A673 (cell line): Measurements from ENCODE around the gene ACY1. TPM values are rescaled to one million over a fixed set of nuclear protein-coding genes. Genes with fewer than 3 reads are reported as not detected.

Experiments
- BruUV-seq: library from RNA; stranded (reverse); fragments of 400-500 nt; replicated peaks from 2 replicates; lab custom pipeline; 2021; lab: Mats Ljungman, UMichigan
- CTCF ChIA-PET: fragments of 300-600 bp; sonication (Branson Sonifier 250); formaldehyde crosslinking; loops from one replicate; lab custom pipeline; 2022; ENCODE audit warnings: antibody characterized with exemption; lab: Charles Lee
- POLR2A ChIA-PET: fragments of 300-600 bp; sonication (Branson Sonifier 250); formaldehyde crosslinking; loops from one replicate; lab custom pipeline; 2022; ENCODE audit warnings: antibody characterized with exemption; ENCODE audit not compliant: low non-redundant PET; lab: Charles Lee
- DNase-seq: peaks from one replicate; pipeline ENCODE4 v3.0.0-alpha.2; 2015; ENCODE audit warnings: low spot score
- H3K27ac ChIP-seq: fragments of 200-600 bp; sonication (generic); 2 replicates; pipeline ENCODE4 v1.5.1; 2016; ENCODE audit warnings: mixed run types, low read depth, mild to moderate bottlenecking, mixed read lengths, antibody characterized with exemption, low read length; ENCODE audit not compliant: poor library complexity, severe bottlenecking
- H3K27me3 ChIP-seq: fragments of 200-600 bp; sonication (generic); replicated peaks from 2 replicates; pipeline ENCODE4 v1.6.1; 2017; ENCODE audit warnings: mixed run types, low read depth, mild to moderate bottlenecking, mixed read lengths, antibody characterized with exemption, low read length; ENCODE audit not compliant: insufficient read depth, poor library complexity
- H3K36me3 ChIP-seq: fragments of 200-600 bp; sonication (generic); 2 replicates; pipeline ENCODE4 v1.6.1; 2016; ENCODE audit warnings: mixed run types, mild to moderate bottlenecking, mixed read lengths, antibody characterized with exemption, low read length; ENCODE audit not compliant: insufficient read depth, poor library complexity, severe bottlenecking
- H3K4me1 ChIP-seq: fragments of 200-600 bp; sonication (generic); 2 replicates; pipeline ENCODE4 v1.6.1; 2017; ENCODE audit warnings: mixed run types, mild to moderate bottlenecking, mixed read lengths, antibody characterized with exemption, low read length; ENCODE audit not compliant: insufficient read depth, poor library complexity, severe bottlenecking
- H3K4me3 ChIP-seq: fragments of 200-600 bp; sonication (generic); 2 replicates; pipeline ENCODE4 v1.5.1; 2016; ENCODE audit warnings: low read depth, mixed run types, mild to moderate bottlenecking, mixed read lengths, low read length; ENCODE audit not compliant: poor library complexity, severe bottlenecking
- H3K9me3 ChIP-seq: fragments of 200-600 bp; sonication (generic); 2 replicates; pipeline ENCODE4 v1.6.1; 2016; ENCODE audit warnings: mixed run types, low read depth, mild to moderate bottlenecking, mixed read lengths, antibody characterized with exemption, low read length; ENCODE audit not compliant: poor library complexity, severe bottlenecking
- EZH2 ChIP-seq: fragments of 200-600 bp; sonication (generic); IDR thresholded peaks from 2 replicates; pipeline ENCODE4 v1.6.1; 2017; ENCODE audit warnings: borderline replicate concordance, low read depth, mild to moderate bottlenecking, mixed read lengths, antibody characterized with exemption, low read length; ENCODE audit not compliant: poor library complexity, severe bottlenecking
- intact Hi-C: fragments of 100-400 bp; cut with micrococcal nuclease; formaldehyde crosslinking; loops from one replicate; pipeline ENCODE4 v1.10.0; 2022; ENCODE audit not compliant: unreplicated experiment
- total RNA-seq: library from RNA; stranded (reverse); gene quantifications from 2 replicates; pipeline ENCODE4 v1.2.3, GENCODE V29; 2021
- TF ChIP-seq, protein P1 (sequence below): fragments of 300-800, 200-600 bp; sonication (generic); conservative IDR thresholded peaks from 2 replicates; pipeline ENCODE4 v1.5.1; 2017; ENCODE audit warnings: low read depth, mild to moderate bottlenecking, antibody characterized with exemption, low read length, moderate library complexity, mixed read lengths

The ACY1 gene
- total RNA-seq, 1 experiment from 2014 or later, result 6.4 TPM

DNA sequence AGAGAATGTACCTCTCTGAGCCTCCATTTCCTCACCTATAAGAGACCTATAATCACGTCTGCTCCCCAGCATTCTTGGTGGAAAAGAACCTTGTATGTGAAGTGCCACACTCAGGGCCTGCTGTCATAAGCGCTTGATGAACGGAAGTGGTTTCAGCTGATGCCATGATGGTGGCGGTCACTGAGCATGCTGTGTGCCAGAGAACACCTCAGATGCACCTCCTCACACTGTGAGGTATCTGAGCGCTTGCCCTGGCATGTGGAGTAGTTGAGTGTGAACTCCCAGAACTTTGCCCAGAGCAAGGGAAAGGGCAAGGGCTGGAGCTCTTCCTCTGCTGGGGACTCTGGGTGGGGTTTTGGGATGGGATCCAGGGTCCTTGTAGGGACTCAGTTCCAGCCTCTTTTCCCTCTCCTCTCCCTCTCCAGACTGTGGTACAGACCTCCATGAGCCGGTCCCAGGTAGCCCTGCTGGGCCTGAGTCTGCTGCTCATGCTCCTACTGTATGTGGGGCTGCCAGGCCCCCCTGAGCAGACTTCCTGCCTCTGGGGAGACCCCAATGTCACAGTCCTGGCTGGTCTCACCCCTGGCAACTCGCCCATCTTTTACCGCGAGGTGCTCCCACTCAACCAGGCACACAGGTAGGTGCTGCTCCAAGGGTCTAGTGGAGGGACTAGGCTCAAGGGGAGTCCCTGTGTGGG lies 5.7 kb upstream of the ACY1 start:
- Histone ChIP-seq H3K4me1 (peaks cover 8% of the 10 kb centered on the region), H3K27ac (no peak overlapping the region), H3K4me3 (no peak overlapping the region), H3K9me3 (no peaks in the 10 kb centered on the region), H3K27me3 (no peaks in the 10 kb centered on the region), H3K36me3 (no peaks in the 10 kb centered on the region)
- intact Hi-C loops, result no loop called here
- TF ChIP-seq, protein P1, sequence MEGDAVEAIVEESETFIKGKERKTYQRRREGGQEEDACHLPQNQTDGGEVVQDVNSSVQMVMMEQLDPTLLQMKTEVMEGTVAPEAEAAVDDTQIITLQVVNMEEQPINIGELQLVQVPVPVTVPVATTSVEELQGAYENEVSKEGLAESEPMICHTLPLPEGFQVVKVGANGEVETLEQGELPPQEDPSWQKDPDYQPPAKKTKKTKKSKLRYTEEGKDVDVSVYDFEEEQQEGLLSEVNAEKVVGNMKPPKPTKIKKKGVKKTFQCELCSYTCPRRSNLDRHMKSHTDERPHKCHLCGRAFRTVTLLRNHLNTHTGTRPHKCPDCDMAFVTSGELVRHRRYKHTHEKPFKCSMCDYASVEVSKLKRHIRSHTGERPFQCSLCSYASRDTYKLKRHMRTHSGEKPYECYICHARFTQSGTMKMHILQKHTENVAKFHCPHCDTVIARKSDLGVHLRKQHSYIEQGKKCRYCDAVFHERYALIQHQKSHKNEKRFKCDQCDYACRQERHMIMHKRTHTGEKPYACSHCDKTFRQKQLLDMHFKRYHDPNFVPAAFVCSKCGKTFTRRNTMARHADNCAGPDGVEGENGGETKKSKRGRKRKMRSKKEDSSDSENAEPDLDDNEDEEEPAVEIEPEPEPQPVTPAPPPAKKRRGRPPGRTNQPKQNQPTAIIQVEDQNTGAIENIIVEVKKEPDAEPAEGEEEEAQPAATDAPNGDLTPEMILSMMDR, result no peak
- TF ChIP-seq EZH2, result no peak
- no TSS peak for BruUV-seq
- ChIA-PET POLR2A (no interaction called here), CTCF (no interaction called here)
- DNase-seq, result no peak

DNA sequence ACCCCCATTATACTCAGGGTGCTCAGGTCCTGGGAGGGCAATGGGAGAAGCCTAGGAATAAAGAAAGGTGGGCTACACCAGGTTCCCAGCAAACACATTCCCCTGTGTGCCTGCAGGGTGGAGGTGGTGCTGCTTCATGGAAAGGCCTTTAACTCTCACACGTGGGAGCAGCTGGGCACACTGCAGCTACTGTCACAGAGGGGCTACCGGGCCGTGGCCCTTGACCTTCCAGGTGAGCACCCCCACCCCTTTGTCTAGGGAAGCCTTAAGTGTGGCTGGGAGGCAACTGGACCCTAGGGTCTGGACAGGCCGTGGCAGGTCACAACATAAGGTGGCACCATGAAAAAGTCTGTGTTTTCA lies 5.2 kb upstream of the ACY1 start:
- no TSS peak for BruUV-seq
- POLR2A ChIA-PET, result no interaction called here

DNA sequence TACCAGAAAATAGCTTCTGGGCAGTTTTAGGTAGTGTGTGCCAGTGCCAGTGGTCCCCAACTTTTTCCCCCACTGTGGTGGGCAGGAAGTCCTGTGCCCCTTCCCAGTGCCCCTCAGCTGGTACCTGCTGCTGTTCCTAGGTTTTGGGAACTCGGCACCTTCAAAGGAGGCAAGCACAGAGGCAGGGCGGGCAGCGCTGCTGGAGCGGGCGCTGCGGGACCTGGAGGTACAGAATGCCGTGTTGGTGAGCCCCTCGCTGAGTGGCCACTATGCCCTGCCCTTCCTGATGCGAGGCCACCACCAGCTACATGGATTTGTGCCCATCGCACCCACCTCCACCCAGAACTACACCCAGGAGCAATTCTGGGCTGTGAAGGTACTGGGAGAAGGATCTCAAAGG lies 3.1 kb upstream of the ACY1 start:
- no peak overlapping the region for H3K4me3 ChIP-seq

More for the DNA sequence above, 5.2 kb upstream of the ACY1 start:
- Histone ChIP-seq H3K4me3 (no peak overlapping the region), H3K36me3 (no peaks in the 10 kb centered on the region), H3K27ac (no peak overlapping the region), H3K9me3 (no peaks in the 10 kb centered on the region), H3K4me1 (peaks cover 13% of the 10 kb centered on the region), H3K27me3 (no peaks in the 10 kb centered on the region)
- DNase-seq, result no peak
- intact Hi-C loops, result no loop called here
- CTCF ChIA-PET, result no interaction called here
- TF ChIP-seq, protein P1, result no peak
- no peak for TF ChIP-seq EZH2

More for the DNA sequence above, 3.1 kb upstream of the ACY1 start:
- DNase-seq, result no peak
- Histone ChIP-seq H3K27ac (no peak overlapping the region), H3K27me3 (no peaks in the 10 kb centered on the region), H3K36me3 (no peaks in the 10 kb centered on the region), H3K4me1 (peaks cover 6% of the 10 kb centered on the region), H3K9me3 (no peaks in the 10 kb centered on the region)
- intact Hi-C loops, result no loop called here
- TF ChIP-seq, protein P1, result no peak
- TF ChIP-seq EZH2, result no peak
- BruUV-seq, result no TSS peak
- ChIA-PET POLR2A (no interaction called here), CTCF (no interaction called here)
